ENCODE results near the gene GLDN. TPM values are rescaled to one million over a fixed set of nuclear protein-coding genes. Genes with fewer than 3 reads are reported as not detected.

Gene GLDN
- total and polyA plus RNA-seq, 2 experiments from 2014 or later: 0.32 to 1.2 TPM

DNA sequence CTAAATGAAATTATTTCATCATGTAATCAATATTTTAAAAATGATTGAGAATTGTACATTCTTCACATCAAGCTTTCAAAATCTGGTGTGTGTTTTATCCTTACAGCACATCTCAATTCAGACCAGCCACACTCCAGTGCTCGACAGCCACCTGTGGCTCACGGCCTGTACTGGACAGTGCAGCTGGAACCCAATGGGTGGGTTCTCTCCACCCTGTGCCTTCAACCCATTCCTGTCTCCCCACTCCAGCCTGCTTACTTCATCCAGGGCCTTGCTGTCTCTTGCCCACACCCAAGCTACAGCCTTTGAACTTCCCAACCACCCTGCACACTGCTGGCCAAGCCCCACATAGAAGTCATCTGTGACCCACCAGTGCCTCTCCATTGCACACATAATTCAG is 20.6 kb upstream of the GLDN start:
- H4K20me1 ChIP-seq (replicated peaks; ENCODE audit: insufficient read depth): no peaks in the 10 kb centered on the region
- H3K36me3 ChIP-seq (ENCODE audit: insufficient read depth): no peaks in the 10 kb centered on the region
- no peaks in the 10 kb centered on the region for H3K4me1 ChIP-seq (ENCODE audit: insufficient read depth)
- Mint-ChIP-seq H3K27me3 (ENCODE audit: insufficient read depth, low read depth, poor library complexity) (no peaks in the 10 kb centered on the region), H3K4me1 (peaks cover 9% of the 10 kb centered on the region; the same call in 2 of the 3 replicates), H3K4me3 (no peak overlapping the region), H3K9me3 (no peaks in the 10 kb centered on the region), H3K27ac (no peak overlapping the region), H3K36me3 (ENCODE audit: low read depth) (no peaks in the 10 kb centered on the region)
- H3K9me2 ChIP-seq (ENCODE audit: insufficient read depth): peaks cover 4% of the 10 kb centered on the region
- no peak overlapping the region for H3K4me3 ChIP-seq
- no peak overlapping the region for H3K4me2 ChIP-seq
- ATAC-seq (no peak), DNase-seq (ENCODE audit: low spot score) (no peak)
- no peak overlapping the region for H3K27ac ChIP-seq (ENCODE audit: low read depth)
- H3F3A ChIP-seq (replicated peaks; ENCODE audit: low read depth): no peaks in the 10 kb centered on the region
- no peaks in the 10 kb centered on the region for H3K79me2 ChIP-seq (replicated peaks; ENCODE audit: insufficient read depth)
- TF ChIP-seq EZH2phosphoT487 (IDR thresholded peaks at IDR 0.05; ENCODE audit: unreplicated experiment) (no peak), POLR2AphosphoS5 (IDR thresholded peaks at IDR 0.05; ENCODE audit: low read depth) (no peak)
- no peaks in the 10 kb centered on the region for H3K27me3 ChIP-seq (ENCODE audit: insufficient read depth)
- no peak overlapping the region for H2AFZ ChIP-seq

DNA sequence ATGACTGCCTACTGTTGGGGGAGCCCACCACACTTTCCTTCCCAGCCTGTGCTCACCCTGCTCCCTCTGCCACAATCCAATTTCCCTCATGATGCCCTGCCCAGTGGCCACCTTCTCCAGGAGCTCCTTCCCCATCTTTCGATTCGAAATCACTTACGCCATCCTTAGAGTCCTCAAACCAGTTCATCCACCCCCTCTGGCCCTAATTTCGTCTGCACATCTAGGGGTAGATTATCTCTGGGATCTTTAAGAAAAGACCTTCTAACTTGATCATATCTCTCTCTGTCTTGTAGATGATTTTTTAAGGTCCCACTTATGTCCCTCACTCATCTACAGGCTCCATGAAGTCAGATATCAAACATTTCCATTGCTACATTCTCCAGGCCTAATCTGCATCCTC is 20.1 kb upstream of the GLDN start:
- Histone ChIP-seq H3K36me3 (ENCODE audit: insufficient read depth) (no peaks in the 10 kb centered on the region), H3K27me3 (ENCODE audit: insufficient read depth) (no peaks in the 10 kb centered on the region), H4K20me1 (replicated peaks; ENCODE audit: insufficient read depth) (no peaks in the 10 kb centered on the region), H2AFZ (no peak overlapping the region), H3F3A (replicated peaks; ENCODE audit: low read depth) (no peaks in the 10 kb centered on the region), H3K4me1 (ENCODE audit: insufficient read depth) (no peaks in the 10 kb centered on the region), H3K4me2 (no peak overlapping the region), H3K9me2 (ENCODE audit: insufficient read depth) (peaks cover 4% of the 10 kb centered on the region), H3K27ac (ENCODE audit: low read depth) (no peak overlapping the region), H3K4me3 (no peak overlapping the region), H3K79me2 (replicated peaks; ENCODE audit: insufficient read depth) (no peaks in the 10 kb centered on the region)
- DNase-seq (ENCODE audit: low spot score) (no peak), ATAC-seq (no peak)
- Mint-ChIP-seq H3K4me1 (peaks cover 9% of the 10 kb centered on the region; the same call in 2 of the 3 replicates), H3K27me3 (ENCODE audit: insufficient read depth, low read depth, poor library complexity) (no peaks in the 10 kb centered on the region), H3K4me3 (no peak overlapping the region), H3K27ac (no peak overlapping the region), H3K36me3 (ENCODE audit: low read depth) (no peaks in the 10 kb centered on the region), H3K9me3 (no peaks in the 10 kb centered on the region)
- TF ChIP-seq STAT1 (IDR thresholded peaks at IDR 0.05; ENCODE audit: unreplicated experiment) (no peak), JUNB (IDR thresholded peaks at IDR 0.05; ENCODE audit: unreplicated experiment) (no peak), NANOG (IDR thresholded peaks at IDR 0.05; ENCODE audit: borderline replicate concordance) (no peak), POLR2AphosphoS5 (IDR thresholded peaks at IDR 0.05; ENCODE audit: low read depth) (no peak), EZH2 (IDR thresholded peaks at IDR 0.05; ENCODE audit: low read depth, unreplicated experiment) (no peak), CREB1 (CRISPR knock-in tag; IDR thresholded peaks at IDR 0.05; ENCODE audit: low read depth) (no peak), ZNF331 (CRISPR knock-in tag; IDR thresholded peaks at IDR 0.05; ENCODE audit: low read depth) (no peak), ZNF114 (CRISPR knock-in tag; IDR thresholded peaks at IDR 0.05) (no peak), EZH2phosphoT487 (IDR thresholded peaks at IDR 0.05; ENCODE audit: unreplicated experiment) (no peak)
- TF ChIP-seq, protein P1, sequence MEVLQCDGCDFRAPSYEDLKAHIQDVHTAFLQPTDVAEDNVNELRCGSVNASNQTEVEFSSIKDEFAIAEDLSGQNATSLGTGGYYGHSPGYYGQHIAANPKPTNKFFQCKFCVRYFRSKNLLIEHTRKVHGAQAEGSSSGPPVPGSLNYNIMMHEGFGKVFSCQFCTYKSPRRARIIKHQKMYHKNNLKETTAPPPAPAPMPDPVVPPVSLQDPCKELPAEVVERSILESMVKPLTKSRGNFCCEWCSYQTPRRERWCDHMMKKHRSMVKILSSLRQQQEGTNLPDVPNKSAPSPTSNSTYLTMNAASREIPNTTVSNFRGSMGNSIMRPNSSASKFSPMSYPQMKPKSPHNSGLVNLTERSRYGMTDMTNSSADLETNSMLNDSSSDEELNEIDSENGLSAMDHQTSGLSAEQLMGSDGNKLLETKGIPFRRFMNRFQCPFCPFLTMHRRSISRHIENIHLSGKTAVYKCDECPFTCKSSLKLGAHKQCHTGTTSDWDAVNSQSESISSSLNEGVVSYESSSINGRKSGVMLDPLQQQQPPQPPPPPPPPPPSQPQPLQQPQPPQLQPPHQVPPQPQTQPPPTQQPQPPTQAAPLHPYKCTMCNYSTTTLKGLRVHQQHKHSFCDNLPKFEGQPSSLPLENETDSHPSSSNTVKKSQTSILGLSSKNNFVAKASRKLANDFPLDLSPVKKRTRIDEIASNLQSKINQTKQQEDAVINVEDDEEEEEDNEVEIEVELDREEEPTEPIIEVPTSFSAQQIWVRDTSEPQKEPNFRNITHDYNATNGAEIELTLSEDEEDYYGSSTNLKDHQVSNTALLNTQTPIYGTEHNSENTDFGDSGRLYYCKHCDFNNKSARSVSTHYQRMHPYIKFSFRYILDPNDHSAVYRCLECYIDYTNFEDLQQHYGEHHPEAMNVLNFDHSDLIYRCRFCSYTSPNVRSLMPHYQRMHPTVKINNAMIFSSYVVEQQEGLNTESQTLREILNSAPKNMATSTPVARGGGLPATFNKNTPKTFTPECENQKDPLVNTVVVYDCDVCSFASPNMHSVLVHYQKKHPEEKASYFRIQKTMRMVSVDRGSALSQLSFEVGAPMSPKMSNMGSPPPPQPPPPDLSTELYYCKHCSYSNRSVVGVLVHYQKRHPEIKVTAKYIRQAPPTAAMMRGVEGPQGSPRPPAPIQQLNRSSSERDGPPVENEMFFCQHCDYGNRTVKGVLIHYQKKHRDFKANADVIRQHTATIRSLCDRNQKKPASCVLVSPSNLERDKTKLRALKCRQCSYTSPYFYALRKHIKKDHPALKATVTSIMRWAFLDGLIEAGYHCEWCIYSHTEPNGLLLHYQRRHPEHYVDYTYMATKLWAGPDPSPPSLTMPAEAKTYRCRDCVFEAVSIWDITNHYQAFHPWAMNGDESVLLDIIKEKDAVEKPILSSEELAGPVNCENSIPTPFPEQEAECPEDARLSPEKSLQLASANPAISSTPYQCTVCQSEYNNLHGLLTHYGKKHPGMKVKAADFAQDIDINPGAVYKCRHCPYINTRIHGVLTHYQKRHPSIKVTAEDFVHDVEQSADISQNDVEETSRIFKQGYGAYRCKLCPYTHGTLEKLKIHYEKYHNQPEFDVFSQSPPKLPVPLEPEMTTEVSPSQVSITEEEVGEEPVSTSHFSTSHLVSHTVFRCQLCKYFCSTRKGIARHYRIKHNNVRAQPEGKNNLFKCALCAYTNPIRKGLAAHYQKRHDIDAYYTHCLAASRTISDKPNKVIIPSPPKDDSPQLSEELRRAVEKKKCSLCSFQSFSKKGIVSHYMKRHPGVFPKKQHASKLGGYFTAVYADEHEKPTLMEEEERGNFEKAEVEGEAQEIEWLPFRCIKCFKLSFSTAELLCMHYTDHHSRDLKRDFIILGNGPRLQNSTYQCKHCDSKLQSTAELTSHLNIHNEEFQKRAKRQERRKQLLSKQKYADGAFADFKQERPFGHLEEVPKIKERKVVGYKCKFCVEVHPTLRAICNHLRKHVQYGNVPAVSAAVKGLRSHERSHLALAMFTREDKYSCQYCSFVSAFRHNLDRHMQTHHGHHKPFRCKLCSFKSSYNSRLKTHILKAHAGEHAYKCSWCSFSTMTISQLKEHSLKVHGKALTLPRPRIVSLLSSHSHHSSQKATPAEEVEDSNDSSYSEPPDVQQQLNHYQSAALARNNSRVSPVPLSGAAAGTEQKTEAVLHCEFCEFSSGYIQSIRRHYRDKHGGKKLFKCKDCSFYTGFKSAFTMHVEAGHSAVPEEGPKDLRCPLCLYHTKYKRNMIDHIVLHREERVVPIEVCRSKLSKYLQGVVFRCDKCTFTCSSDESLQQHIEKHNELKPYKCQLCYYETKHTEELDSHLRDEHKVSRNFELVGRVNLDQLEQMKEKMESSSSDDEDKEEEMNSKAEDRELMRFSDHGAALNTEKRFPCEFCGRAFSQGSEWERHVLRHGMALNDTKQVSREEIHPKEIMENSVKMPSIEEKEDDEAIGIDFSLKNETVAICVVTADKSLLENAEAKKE (CRISPR knock-in tag; IDR thresholded peaks at IDR 0.05): no peak
- TF ChIP-seq, protein P2, sequence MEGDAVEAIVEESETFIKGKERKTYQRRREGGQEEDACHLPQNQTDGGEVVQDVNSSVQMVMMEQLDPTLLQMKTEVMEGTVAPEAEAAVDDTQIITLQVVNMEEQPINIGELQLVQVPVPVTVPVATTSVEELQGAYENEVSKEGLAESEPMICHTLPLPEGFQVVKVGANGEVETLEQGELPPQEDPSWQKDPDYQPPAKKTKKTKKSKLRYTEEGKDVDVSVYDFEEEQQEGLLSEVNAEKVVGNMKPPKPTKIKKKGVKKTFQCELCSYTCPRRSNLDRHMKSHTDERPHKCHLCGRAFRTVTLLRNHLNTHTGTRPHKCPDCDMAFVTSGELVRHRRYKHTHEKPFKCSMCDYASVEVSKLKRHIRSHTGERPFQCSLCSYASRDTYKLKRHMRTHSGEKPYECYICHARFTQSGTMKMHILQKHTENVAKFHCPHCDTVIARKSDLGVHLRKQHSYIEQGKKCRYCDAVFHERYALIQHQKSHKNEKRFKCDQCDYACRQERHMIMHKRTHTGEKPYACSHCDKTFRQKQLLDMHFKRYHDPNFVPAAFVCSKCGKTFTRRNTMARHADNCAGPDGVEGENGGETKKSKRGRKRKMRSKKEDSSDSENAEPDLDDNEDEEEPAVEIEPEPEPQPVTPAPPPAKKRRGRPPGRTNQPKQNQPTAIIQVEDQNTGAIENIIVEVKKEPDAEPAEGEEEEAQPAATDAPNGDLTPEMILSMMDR (conservative IDR thresholded peaks at IDR 0.05; ENCODE audit: low read depth in 2 of 2): no peak
- TF ChIP-seq, protein P3, sequence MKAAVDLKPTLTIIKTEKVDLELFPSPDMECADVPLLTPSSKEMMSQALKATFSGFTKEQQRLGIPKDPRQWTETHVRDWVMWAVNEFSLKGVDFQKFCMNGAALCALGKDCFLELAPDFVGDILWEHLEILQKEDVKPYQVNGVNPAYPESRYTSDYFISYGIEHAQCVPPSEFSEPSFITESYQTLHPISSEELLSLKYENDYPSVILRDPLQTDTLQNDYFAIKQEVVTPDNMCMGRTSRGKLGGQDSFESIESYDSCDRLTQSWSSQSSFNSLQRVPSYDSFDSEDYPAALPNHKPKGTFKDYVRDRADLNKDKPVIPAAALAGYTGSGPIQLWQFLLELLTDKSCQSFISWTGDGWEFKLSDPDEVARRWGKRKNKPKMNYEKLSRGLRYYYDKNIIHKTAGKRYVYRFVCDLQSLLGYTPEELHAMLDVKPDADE (IDR thresholded peaks at IDR 0.05): no peak

All from GM23338 (cell line).